Keratinocyte (primary cell): ENCODE data around the gene MOG. TPM values are rescaled to one million over a fixed set of nuclear protein-coding genes. Genes with fewer than 3 reads are reported as not detected.

Experiments
- DNase-seq: peaks from one replicate; pipeline ENCODE4 v3.0.0-alpha.2; 2011; ENCODE audit warnings: low read depth, missing footprints, low spot score
- FAIRE-seq: peaks from 2 replicates; lab custom pipeline; 2011; peaks lifted over from hg19 to GRCh38; lab: Jason Lieb, UNC
- H2AFZ ChIP-seq: 2 replicates; pipeline ENCODE4 v1.6.0; 2012; ENCODE audit warnings: low read length, control low read depth, inconsistent platforms; ENCODE audit not compliant: control insufficient read depth
- H3K27ac ChIP-seq: 2 replicates; pipeline ENCODE4 v1.5.1; 2011; ENCODE audit warnings: low read length; ENCODE audit not compliant: control insufficient read depth, insufficient read depth
- H3K27me3 ChIP-seq: 3 replicates; pipeline ENCODE4 v1.6.0; 2011; ENCODE audit warnings: low read length; ENCODE audit not compliant: control insufficient read depth, insufficient read depth; ENCODE audit errors: extremely low read depth
- H3K36me3 ChIP-seq, 2 experiments: 2 replicates in 1 of 2; 3 replicates in 1 of 2; pipeline ENCODE4 v1.5.1; 2011; ENCODE audit warnings: low read length in 2 of 2, mild to moderate bottlenecking in 1 of 2; ENCODE audit not compliant: control insufficient read depth in 2 of 2, insufficient read depth in 2 of 2; ENCODE audit errors: extremely low read depth in 1 of 2
- H3K4me1 ChIP-seq: 3 replicates; pipeline ENCODE4 v1.5.1; 2011; ENCODE audit warnings: low read length; ENCODE audit not compliant: control insufficient read depth, insufficient read depth; ENCODE audit errors: extremely low read depth
- H3K4me2 ChIP-seq: 3 replicates; pipeline ENCODE4 v1.6.0; 2011; ENCODE audit warnings: low read depth, low read length; ENCODE audit not compliant: control insufficient read depth, insufficient read depth; ENCODE audit errors: extremely low read depth
- H3K4me3 ChIP-seq, 3 experiments: fragments of 200-600 bp in 1 of 3; sonication (generic) in 1 of 3; 2 replicates in 2 of 3; 3 replicates in 1 of 3; pipeline ENCODE4 v1.5.1; 2011 to 2016; ENCODE audit warnings: low read length in 3 of 3, mild to moderate bottlenecking in 3 of 3, control low read depth in 2 of 3, inconsistent platforms in 1 of 3, low read depth in 1 of 3, mixed read lengths in 1 of 3, mixed run types in 1 of 3, moderate library complexity in 1 of 3; ENCODE audit not compliant: control insufficient read depth in 2 of 3, insufficient read depth in 2 of 3; ENCODE audit errors: extremely low read depth in 1 of 3
- H3K79me2 ChIP-seq: 2 replicates; pipeline ENCODE4 v1.6.0; 2012; ENCODE audit warnings: low read length; ENCODE audit not compliant: control insufficient read depth, insufficient read depth
- H3K9ac ChIP-seq: 3 replicates; pipeline ENCODE4 v1.6.0; 2011; ENCODE audit warnings: low read length; ENCODE audit not compliant: control insufficient read depth, insufficient read depth; ENCODE audit errors: extremely low read depth
- H3K9me1 ChIP-seq: 3 replicates; pipeline ENCODE4 v1.6.0; 2011; ENCODE audit warnings: low read length; ENCODE audit not compliant: control insufficient read depth, insufficient read depth; ENCODE audit errors: extremely low read depth
- H3K9me3 ChIP-seq: 2 replicates; pipeline ENCODE4 v1.5.1; 2012; ENCODE audit warnings: low read depth, low read length; ENCODE audit not compliant: control insufficient read depth
- H4K20me1 ChIP-seq: 3 replicates; pipeline ENCODE4 v1.6.0; 2011; ENCODE audit warnings: low read length; ENCODE audit not compliant: control insufficient read depth, insufficient read depth; ENCODE audit errors: extremely low read depth
- EZH2 ChIP-seq: IDR thresholded peaks from one replicate; pipeline ENCODE4 v1.6.1; 2012; ENCODE audit warnings: inconsistent platforms, mild to moderate bottlenecking, low read length, moderate library complexity
- dilution Hi-C: fragments of 300-500 bp; cut with MboI; formaldehyde crosslinking; loops from one replicate; pipeline ENCODE4 v1.7.0; 2020; ENCODE audit warnings: low sequenced_read_pairs; ENCODE audit not compliant: extremely low pct_ligation_motif_present
- polyA plus RNA-seq, 5 experiments: library from polyadenylated mRNA; depleted of rRNA in 3 of 5; stranded (reverse) in 3 of 5; stranded (forward) in 1 of 5; unstranded in 1 of 5; fragments of >200 nt; gene quantifications; 1 replicate in 1 of 5; 2 replicates in 3 of 5; 3 replicates in 1 of 5; pipeline versions ENCODE4 v1.2.1 to v1.2.3, GENCODE V29; 2011 to 2012; ENCODE audit warnings: missing spikeins in 2 of 5, low read depth in 1 of 5, low replicate concordance in 1 of 5
- TF ChIP-seq, protein P1 (sequence below), 3 experiments: IDR thresholded peaks in 1 of 3; conservative IDR thresholded peaks in 1 of 3; optimal IDR thresholded peaks in 1 of 3; 2 replicates in 2 of 3; 3 replicates in 1 of 3; pipeline versions ENCODE3 to v1.5.1; 2011; ENCODE audit warnings: low read length in 3 of 3, mild to moderate bottlenecking in 3 of 3, moderate library complexity in 2 of 3, control low read depth in 1 of 3, inconsistent platforms in 1 of 3; ENCODE audit not compliant: insufficient read depth in 2 of 3; ENCODE audit errors: extremely low read depth in 1 of 3

MOG gene
- polyA plus RNA-seq, 1 donor (not counting 4 experiments of a cell fraction or from before 2014, with no cell fraction given), result not detected

DNA sequence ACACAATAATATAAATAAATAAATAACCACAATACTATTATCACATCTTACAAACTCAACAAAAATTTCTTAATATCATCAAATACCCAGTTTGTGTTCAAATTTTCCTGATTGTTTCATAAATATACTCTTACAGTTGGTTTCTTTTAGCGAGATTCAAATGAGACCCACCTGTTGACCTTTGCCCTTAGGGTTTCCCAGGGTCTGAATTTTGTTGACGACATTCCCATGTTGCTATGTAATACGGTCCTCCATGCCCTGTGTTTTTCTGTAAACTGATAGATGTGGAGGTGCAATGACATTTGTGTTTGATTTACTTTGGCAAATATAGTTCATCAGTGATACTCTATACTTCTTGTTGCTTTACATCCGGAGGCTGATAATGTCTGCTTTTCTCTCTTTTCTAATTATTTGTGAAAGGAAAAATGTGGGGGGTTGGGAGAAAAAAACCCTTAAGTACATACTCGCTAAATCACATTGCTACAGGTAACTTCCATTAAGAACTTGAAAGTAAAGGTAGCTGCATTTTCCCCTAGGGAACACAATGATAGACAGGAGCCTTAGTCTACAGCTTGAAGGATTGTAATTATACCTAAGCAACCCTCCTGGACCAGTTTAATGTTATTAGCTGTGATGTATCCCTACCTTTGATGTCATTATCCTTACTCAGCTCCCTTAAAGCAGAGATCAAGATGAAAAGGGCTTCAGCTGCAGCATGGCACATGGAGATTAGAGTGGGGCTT, 6.6 kb downstream of the MOG start:
- TF ChIP-seq, protein P1, sequence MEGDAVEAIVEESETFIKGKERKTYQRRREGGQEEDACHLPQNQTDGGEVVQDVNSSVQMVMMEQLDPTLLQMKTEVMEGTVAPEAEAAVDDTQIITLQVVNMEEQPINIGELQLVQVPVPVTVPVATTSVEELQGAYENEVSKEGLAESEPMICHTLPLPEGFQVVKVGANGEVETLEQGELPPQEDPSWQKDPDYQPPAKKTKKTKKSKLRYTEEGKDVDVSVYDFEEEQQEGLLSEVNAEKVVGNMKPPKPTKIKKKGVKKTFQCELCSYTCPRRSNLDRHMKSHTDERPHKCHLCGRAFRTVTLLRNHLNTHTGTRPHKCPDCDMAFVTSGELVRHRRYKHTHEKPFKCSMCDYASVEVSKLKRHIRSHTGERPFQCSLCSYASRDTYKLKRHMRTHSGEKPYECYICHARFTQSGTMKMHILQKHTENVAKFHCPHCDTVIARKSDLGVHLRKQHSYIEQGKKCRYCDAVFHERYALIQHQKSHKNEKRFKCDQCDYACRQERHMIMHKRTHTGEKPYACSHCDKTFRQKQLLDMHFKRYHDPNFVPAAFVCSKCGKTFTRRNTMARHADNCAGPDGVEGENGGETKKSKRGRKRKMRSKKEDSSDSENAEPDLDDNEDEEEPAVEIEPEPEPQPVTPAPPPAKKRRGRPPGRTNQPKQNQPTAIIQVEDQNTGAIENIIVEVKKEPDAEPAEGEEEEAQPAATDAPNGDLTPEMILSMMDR (optimal IDR thresholded peaks at IDR 0.05 in 1 of 3, IDR thresholded peaks at IDR 0.05 in 1 of 3, conservative IDR thresholded peaks at IDR 0.05 in 1 of 3; ENCODE audit: extremely low read depth in 1 of 3, insufficient read depth in 2 of 3, low read length in 3 of 3), result no peak
- TF ChIP-seq EZH2, result no peak
- H3K9me3 ChIP-seq, result no peaks in the 10 kb centered on the region
- DNase-seq, result no peak
- H3K79me2 ChIP-seq, result no peaks in the 10 kb centered on the region
- H3K4me3 ChIP-seq, result no peak overlapping the region
- no peaks in the 10 kb centered on the region for H4K20me1 ChIP-seq
- no peak for FAIRE-seq
- H2AFZ ChIP-seq, result no peak overlapping the region
- H3K27me3 ChIP-seq, result no peaks in the 10 kb centered on the region
- no peak overlapping the region for H3K4me2 ChIP-seq
- no peak overlapping the region for H3K27ac ChIP-seq
- H3K4me1 ChIP-seq, result peaks cover 11% of the 10 kb centered on the region
- no peaks in the 10 kb centered on the region for H3K36me3 ChIP-seq
- dilution Hi-C loops, result no loop called here
- no peaks in the 10 kb centered on the region for H3K9me1 ChIP-seq
- H3K9ac ChIP-seq, result no peak overlapping the region

DNA sequence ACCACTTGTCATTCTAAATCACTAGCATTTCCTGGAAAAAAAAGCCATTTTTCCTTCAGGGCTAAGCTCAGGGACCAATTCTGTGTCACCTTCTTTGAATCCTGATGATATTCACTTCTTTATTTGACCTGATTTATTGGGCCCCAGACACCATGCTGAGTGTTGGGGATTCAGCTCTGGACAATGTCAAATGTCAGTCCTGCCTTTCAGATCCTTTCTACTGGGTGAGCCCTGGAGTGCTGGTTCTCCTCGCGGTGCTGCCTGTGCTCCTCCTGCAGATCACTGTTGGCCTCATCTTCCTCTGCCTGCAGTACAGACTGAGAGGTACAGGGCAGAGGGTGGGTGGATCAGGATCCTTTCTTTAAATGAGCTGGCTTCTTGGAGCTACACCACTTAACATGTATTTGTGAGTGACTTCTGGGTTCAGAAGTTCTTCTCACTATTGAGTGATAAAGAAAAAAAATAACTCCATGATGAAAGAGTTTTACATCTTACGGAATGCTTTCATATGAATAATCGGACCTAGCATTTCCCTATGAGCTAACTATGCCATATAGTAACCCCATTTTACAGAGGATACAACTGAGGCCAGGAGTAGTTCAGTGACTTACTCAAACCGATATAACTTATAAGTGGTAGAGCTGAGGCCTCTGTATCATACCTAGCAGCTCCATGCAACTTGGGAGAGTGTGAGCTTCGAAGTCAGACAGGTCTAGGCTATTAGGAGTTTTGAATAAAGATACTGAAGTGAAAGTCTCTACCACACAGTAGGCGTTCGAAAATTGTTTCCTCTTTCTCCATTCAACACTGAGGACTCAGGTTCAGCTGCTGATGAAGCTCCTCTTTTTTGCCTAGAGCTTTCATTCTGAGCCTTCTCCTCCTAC, 9.3 kb downstream of the MOG start:
- H3K4me1 ChIP-seq, result peaks cover 11% of the 10 kb centered on the region
- H3K36me3 ChIP-seq, result peaks cover 0 to 1% of the 10 kb centered on the region in 2 experiments
- no peaks in the 10 kb centered on the region for H4K20me1 ChIP-seq
- H3K9me3 ChIP-seq, result no peaks in the 10 kb centered on the region
- dilution Hi-C loops, result no loop called here
- TF ChIP-seq, protein P1 (optimal IDR thresholded peaks at IDR 0.05 in 1 of 3, IDR thresholded peaks at IDR 0.05 in 1 of 3, conservative IDR thresholded peaks at IDR 0.05 in 1 of 3; ENCODE audit: extremely low read depth in 1 of 3, insufficient read depth in 2 of 3, low read length in 3 of 3), result no peak
- no peak for TF ChIP-seq EZH2
- H3K27ac ChIP-seq, result no peak overlapping the region
- H3K27me3 ChIP-seq, result no peaks in the 10 kb centered on the region
- no peak for FAIRE-seq
- no peak overlapping the region for H3K4me3 ChIP-seq
- H3K9me1 ChIP-seq, result no peaks in the 10 kb centered on the region
- H3K4me2 ChIP-seq, result no peak overlapping the region
- H3K9ac ChIP-seq, result no peak overlapping the region
- H2AFZ ChIP-seq, result no peak overlapping the region
- DNase-seq, result no peak
- no peaks in the 10 kb centered on the region for H3K79me2 ChIP-seq
